Tongue (tissue), 2 donors: ENCODE data around the gene GDPD4. TPM values are rescaled to one million over a fixed set of nuclear protein-coding genes. Genes with fewer than 3 reads are reported as not detected.
"Not testable (repeated sequence)": the region's sequence is repeated elsewhere in the genome, so short reads cannot be mapped to it uniquely, and the experiment has no call there.

Source experiments
- DNase-seq: peaks from one replicate; pipeline ENCODE4 v3.0.0-alpha.2; 2015
- total RNA-seq: library from RNA; depleted of rRNA; stranded (reverse); fragments of >200 nt; gene quantifications from one replicate; pipeline ENCODE4 v1.2.3, GENCODE V29; 2014

Gene GDPD4
- not detected for total RNA-seq

GRCh38 chr11:77301510-77301909, at the start of gene GDPD4:
TSS of gene GDPD4 (minus strand) at chr11:77301686. CDS start at chr11:77285137, 16,549 bp downstream.
- no peak for DNase-seq

GRCh38 chr11:77347948-77348347, 46.5 kb upstream of the GDPD4 start:
- no peak for DNase-seq

- no peak for DNase-seq
Measured at GRCh38 chr11:77346906-77347603, 45.6 kb upstream of the GDPD4 start.

- peak; percentile 8 for DNase-seq
Measured at GRCh38 chr11:77345621-77346020, 44.1 kb upstream of the GDPD4 start.

GRCh38 chr11:77340501-77340900, 39.0 kb upstream of the GDPD4 start:
- DNase-seq, result no peak

GRCh38 chr11:77332259-77332658, 30.8 kb upstream of the GDPD4 start:
- no peak for DNase-seq

GRCh38 chr11:77325159-77325558, 23.7 kb upstream of the GDPD4 start:
- no peak for DNase-seq

GRCh38 chr11:77324508-77324907, 23.0 kb upstream of the GDPD4 start:
- no peak for DNase-seq

- no peak for DNase-seq
Measured at GRCh38 chr11:77322926-77323590, 21.6 kb upstream of the GDPD4 start.

- DNase-seq, result no peak
Measured at GRCh38 chr11:77322506-77322905, 21.0 kb upstream of the GDPD4 start.

GRCh38 chr11:77320351-77320750, 18.9 kb upstream of the GDPD4 start:
- DNase-seq, result no peak

GRCh38 chr11:77318600-77318999, 17.1 kb upstream of the GDPD4 start:
- no peak for DNase-seq

- no peak for DNase-seq
Measured at GRCh38 chr11:77316733-77317342, 15.4 kb upstream of the GDPD4 start.

- DNase-seq, result no peak
Measured at GRCh38 chr11:77312107-77312506, 10.6 kb upstream of the GDPD4 start.

GRCh38 chr11:77311701-77312100, 10.2 kb upstream of the GDPD4 start:
- DNase-seq, result no peak

GRCh38 chr11:77310721-77311120, 9.2 kb upstream of the GDPD4 start:
- no peak for DNase-seq

- no peak for DNase-seq
Measured at GRCh38 chr11:77309401-77310085, 8.1 kb upstream of the GDPD4 start.

- no peak for DNase-seq
Measured at GRCh38 chr11:77308838-77309237, 7.4 kb upstream of the GDPD4 start.

GRCh38 chr11:77303328-77303727, 1.8 kb upstream of the GDPD4 start:
- no peak for DNase-seq

GRCh38 chr11:77302752-77303151, 1.3 kb upstream of the GDPD4 start:
- DNase-seq, result no peak

- DNase-seq, result no peak
Measured at GRCh38 chr11:77300695-77301094, 791 bp downstream of the GDPD4 start.

- not testable (repeated sequence) for DNase-seq
Measured at GRCh38 chr11:77300028-77300427, 1.5 kb downstream of the GDPD4 start.

GRCh38 chr11:77299528-77299993, 1.9 kb downstream of the GDPD4 start:
- DNase-seq, result no peak
